HG03095 (cell line): ENCODE measurements around the gene KDM3B.

Experiments used
- ATAC-seq: cut with Tn5 transposase; IDR thresholded peaks from one replicate; pipeline ENCODE4 v1.9.1; 2021; ENCODE audit warnings: moderate library complexity; ENCODE audit not compliant: unreplicated experiment

The KDM3B gene

GRCh38 chr5:138349852-138350562, 2.5 kb upstream of the KDM3B start:
- ATAC-seq, result no peak

DNA sequence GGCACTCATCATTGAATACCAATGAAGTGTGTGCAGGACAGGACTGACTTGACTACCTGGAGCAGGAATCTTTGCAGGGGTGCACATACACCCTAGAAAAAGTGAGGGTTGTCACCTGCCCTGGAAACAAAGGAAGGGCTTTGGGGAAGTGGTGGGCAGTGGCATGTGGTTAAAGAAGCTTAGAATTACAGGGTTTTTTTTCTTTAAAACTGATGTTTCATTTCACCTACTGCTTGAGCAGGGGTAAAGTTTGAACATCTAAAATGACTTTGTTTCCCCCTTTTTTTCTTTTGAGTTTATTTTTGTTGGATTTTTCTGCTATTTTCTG, 2.0 kb upstream of the KDM3B start:
- ATAC-seq, result no peak

DNA sequence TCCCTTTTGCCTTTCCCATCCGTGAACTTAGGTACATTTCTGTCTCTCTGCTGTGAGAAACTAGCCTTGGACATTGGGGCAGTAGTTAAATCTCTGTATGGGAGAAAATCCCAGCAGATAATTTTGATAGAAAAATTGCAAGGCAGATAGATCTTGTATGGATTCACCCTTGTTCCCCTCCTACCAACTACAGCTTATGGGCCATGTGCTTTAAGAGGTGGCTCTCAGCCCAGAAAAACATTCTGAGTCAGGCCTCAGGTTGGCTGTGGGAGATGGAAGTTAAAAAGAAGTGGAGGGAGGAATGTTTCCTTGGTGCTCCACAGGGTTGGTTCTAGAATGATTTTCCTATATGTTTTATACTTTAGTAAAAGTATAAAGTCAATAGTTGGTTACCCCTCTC, 1.4 kb upstream of the KDM3B start:
- no peak for ATAC-seq

DNA sequence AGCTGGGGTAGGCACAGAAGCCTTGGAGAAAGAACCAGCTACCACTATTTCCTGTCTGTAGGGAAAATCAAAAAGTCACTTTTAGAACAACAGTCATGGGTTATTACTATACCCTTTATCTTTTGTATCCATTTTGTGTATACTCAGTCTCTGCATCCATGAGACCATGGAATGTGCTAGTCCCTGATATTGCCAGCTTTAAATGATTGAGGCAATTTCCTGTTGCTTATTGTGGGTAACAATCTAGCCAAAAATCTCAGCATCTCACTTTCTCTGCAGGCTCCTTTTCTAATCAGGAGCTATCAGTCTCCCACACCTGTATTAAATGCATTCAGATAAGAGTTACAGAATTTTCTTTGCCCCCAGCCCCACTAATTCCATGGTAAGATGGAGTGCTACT, 968 bp upstream of the KDM3B start:
- no peak for ATAC-seq

DNA sequence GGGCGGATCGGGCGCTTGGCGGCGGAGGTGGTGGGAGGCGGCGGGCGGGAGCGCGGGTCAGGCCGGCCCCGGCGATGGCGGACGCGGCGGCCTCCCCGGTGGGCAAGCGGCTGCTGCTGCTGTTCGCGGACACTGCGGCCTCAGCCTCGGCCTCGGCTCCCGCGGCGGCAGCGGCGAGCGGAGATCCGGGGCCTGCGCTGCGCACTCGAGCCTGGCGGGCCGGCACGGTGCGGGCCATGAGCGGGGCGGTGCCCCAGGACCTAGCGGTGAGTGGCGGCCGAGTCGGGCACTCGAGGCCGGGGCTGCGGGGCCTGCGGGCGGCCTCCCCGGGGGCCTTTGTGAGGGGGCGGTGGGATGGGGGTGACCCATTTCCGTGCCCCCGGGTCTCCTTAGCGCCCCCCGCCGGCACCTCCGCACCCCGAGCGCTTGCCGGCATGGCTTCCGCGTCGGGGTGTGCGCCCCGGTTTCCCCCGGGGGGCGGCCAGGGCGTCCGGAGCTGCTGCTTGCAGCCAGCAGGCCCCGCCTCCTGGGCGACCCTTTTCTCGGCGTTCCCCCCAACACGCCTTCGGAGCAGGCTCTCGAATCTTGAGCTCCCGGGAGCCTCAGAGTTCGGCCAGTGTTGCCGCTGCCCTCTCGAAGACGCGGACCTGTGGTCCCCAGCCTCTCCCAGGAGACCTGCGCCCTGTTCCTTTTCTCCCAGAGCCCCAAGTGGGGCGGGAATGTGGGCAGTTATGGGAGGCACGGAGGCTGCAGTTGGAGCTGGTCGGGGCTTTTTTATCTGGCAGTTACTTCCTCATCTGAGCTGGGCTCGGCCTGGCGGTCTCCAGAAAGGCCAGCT, 456 bp downstream of the KDM3B start:
- ATAC-seq, result peak; percentile 32

GRCh38 chr5:138353560-138354080, 1.1 kb downstream of the KDM3B start:
- ATAC-seq, result no peak

GRCh38 chr5:138354387-138354786, 1.9 kb downstream of the KDM3B start:
- no peak for ATAC-seq

GRCh38 chr5:138354926-138355378, 2.5 kb downstream of the KDM3B start:
- no peak for ATAC-seq

DNA sequence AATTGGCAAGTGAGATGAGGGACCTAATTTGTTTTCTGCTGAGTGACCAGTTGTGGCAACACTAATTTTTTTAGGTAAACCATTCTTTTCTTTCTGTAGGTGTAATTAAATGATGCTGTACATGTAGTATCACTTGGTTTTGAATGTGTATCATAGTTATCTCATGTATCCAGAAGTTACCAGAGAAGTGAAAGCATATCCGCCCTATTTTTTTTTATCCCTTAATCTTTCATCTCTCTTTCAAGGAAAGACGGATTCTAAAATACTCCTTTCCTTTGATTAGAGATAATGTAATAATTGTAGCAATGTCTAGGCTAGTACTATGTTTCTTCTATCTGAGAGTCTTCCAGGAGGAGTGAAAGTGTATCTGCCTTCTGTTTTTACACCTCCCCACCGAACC, 7.1 kb downstream of the KDM3B start:
- ATAC-seq, result no peak

DNA sequence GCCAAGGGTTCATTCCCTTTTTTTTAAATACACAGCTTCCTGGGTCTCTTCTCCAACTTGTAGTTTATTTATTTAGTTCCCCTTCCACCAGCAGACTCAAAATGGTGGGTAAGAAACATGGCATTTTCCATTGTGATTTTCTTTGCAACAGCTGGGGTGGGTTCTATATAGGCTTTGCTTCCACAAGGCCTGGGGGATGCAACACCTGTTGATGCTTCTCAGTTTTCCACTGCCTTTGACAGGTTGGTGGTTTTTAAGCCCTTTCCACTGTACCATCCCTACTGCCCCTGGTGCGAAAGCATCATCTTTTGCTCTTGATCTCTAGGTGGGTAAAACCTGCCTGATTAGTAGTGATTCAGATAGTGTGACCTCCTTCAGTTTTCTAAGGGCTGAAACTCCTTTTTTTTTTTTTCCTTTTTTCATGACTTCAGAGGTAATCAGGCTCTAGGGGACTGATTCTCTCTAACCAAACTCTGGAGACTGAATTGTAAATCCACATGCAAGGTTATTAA, 8.5 kb downstream of the KDM3B start:
- no peak for ATAC-seq

DNA sequence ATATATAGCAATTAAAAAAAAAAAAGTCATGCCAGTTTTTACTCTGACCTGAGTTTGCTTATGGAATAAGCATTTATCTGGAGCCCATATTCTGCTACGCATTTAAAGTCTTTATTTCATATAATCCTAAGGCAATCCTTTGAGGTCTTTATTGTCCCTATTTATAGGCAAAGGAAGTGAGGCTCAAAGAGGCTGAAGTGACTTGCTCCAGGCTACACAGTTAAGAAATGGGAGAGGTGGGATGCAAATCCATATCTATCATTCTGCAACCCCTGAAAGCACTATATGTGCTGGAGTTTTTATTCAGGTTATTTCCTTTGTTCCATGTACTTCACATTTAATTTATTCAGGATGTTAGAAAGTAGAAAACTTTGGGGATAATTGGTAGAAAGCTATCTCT, 12.1 kb downstream of the KDM3B start:
- ATAC-seq, result no peak

- ATAC-seq, result no peak
Observed at GRCh38 chr5:138366632-138367382, 14.3 kb downstream of the KDM3B start.

DNA sequence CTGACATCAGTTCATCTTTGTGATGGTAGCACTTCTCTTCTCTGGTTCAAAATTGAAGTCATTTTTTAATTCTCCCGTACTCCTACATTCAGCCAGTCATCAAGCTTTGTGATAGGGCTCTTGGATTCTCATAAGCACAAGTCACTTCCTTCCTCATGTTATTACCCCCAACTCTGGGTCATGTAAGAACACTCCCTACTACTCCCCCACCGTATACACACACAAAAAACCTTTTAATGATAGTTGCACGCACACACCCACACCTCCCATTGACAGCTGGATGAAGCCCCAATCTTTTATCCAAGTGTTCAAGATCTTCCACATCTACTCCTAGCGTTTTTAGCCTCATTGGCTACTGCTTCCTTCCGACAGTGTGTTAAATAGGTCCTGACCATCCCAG, 16.8 kb downstream of the KDM3B start:
- no peak for ATAC-seq

GRCh38 chr5:138369706-138370105, 17.2 kb downstream of the KDM3B start:
- no peak for ATAC-seq

GRCh38 chr5:138370537-138370936, 18.1 kb downstream of the KDM3B start:
- no peak for ATAC-seq

DNA sequence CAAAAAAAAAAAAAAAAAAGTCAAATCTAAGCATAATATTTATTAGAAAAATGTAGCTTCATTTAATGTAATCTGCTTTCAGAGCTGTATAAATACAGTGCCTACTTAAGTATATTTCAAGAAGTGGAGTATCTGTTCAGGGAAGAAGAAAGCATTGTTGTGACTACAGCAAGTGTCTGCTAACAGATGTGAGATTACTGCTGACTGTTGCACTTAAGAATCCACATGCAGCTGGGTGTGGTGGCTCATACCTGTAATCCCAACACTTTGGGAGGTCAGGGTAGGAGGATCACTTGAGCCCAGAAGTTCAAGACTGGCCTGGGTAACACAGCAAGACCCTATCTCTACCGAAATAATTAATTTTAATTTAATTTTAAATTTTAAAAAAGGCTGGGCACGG, 19.0 kb downstream of the KDM3B start:
- ATAC-seq, result no peak

GRCh38 chr5:138372225-138372624, 19.7 kb downstream of the KDM3B start:
- ATAC-seq, result peak; percentile 75

DNA sequence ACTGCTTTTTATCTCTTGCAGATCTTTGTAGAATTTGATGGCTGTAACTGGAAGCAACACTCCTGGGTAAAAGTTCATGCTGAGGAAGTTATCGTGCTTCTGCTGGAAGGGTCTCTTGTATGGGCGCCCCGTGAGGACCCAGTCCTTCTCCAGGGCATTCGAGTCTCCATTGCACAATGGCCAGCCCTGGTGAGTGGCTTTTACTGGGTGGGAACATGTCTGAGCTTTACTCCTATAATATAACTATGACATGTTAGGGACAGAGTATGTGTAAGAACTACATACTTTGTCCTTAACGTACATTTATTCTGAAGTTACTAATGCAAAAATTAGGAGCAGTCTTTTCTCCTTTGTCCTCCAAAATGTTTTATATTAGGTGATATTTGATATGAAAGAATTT, 20.2 kb downstream of the KDM3B start:
- ATAC-seq, result no peak

GRCh38 chr5:138382347-138382746, 29.9 kb downstream of the KDM3B start:
- ATAC-seq, result no peak

GRCh38 chr5:138385660-138386059, 33.2 kb downstream of the KDM3B start:
- no peak for ATAC-seq

- no peak for ATAC-seq
Observed at GRCh38 chr5:138386290-138386689, 33.8 kb downstream of the KDM3B start.
